ENCODE results near the gene OBI1.

Gene OBI1

DNA sequence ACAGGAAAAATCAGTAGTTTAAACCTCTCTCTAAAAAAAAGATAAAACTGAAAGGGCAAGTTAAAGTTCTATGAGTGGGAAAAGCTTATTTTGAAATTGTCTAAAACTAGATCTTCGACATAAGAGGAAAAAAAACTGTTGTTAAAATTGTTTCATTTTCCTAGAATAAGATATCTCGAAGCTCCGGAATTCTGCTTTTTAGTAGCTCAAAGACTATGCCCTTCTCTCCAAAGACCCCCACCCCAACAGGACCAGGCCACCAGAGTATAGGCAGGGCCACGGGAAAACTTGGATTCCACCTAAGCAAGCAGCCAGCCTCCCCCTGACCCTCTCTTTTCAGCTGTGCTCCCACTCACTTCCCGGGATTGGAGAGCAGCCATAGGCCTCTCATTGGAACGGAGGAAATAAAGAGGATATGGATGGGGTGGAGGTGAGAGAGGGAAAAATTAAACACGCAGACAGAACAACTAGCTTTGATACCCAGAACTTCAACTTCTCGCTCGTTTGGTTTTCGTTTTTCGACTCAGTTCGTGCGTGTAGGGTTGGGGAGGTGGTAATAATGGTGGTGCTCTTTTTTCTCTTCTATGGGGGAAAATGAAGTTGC, 58.6 kb downstream of the OBI1 start:
- TF ChIP-seq, protein P1, sequence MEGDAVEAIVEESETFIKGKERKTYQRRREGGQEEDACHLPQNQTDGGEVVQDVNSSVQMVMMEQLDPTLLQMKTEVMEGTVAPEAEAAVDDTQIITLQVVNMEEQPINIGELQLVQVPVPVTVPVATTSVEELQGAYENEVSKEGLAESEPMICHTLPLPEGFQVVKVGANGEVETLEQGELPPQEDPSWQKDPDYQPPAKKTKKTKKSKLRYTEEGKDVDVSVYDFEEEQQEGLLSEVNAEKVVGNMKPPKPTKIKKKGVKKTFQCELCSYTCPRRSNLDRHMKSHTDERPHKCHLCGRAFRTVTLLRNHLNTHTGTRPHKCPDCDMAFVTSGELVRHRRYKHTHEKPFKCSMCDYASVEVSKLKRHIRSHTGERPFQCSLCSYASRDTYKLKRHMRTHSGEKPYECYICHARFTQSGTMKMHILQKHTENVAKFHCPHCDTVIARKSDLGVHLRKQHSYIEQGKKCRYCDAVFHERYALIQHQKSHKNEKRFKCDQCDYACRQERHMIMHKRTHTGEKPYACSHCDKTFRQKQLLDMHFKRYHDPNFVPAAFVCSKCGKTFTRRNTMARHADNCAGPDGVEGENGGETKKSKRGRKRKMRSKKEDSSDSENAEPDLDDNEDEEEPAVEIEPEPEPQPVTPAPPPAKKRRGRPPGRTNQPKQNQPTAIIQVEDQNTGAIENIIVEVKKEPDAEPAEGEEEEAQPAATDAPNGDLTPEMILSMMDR (IDR thresholded peaks at IDR 0.05), result no peak

DNA sequence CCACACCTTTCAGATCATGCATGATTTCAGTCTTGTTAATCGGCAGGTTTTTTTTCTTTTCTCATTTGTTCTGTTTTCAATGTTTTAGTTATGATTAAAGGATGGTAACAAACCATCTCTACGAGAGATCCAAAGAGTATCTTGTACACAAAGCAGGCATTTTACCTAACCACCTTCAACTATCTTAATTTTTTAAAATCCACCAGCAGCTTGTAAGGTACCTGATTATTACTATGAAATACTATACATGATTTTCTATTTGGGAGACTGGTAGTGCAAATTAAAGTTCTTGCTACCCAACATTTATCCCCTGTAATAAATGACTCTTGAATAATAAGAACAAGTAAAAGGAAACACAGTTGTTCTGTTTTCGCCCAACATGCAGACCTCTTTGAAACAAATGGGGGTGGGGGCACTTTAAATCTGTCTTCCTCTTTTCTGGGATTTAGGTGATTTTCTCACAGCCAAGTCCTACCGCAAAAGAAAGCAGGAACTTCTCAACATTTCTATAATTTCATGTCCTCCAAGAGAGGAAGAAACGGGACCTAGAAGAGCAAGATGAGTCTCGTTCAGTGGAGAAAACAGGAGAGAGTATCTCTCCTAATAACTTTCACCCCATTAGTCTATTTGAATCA, 59.2 kb downstream of the OBI1 start:
- TF ChIP-seq, protein P1 (IDR thresholded peaks at IDR 0.05), result no peak

DNA sequence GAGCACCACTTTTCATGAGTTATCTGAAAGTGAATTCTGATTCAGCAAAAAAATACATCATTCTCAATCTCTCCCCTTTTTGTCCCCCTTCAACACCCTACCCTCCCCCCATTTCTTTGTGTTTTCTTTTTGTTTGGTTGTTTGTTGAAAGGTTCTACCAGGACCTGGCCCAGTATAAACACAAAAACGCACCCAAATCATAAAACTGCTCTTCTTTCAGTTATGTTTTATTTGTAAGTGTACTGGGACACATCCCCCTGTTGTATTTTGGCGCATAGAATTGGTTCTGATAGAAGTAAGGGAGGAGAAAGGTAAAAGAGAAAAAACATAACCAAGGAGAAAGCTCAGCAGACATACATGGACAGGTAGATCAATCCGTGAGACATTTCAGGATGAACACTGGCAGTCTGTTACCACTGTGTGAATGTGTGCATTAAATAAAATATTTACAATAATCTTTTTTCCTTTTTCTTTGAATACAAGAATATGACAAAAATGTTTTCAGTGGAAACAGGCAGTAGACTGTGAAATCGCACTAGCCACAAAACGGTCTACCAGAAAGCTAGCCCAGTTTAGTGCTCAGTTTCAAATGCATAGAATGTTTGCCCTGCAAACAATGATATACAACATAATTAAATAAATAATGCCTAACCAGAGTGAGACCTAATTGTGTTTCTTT, 59.9 kb downstream of the OBI1 start:
- TF ChIP-seq, protein P1 (IDR thresholded peaks at IDR 0.05), result no peak

DNA sequence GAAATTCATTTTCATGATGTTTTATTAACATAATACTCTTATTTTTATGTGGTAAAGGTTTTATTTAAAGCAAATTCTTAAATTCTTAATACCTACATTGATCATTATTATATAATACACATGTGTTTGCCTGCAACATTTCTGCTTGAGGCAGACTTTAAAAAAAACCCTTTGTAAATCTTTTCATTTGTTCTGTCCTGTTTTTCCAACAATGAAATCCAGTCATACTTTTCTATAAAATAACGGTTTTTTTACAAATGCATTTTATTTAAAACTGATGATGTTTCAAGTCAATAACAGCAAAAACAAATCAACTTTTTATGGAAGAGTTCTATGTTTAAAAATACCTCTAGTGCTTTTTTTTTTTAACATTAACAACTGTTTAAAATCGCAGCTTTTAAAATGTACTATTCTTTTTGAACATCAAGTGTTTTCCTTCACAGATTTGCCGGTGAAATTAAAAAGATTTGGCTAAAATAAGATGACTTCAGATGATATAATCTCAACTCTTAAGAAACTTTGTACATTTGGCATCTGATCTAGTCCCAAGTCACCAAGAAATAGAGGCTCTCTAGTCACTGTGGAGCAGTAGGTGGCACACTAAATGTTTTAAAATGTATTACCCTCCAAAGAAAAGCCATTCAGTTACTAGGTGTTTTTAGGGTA, 60.7 kb downstream of the OBI1 start:
- TF ChIP-seq, protein P1 (IDR thresholded peaks at IDR 0.05), result no peak

DNA sequence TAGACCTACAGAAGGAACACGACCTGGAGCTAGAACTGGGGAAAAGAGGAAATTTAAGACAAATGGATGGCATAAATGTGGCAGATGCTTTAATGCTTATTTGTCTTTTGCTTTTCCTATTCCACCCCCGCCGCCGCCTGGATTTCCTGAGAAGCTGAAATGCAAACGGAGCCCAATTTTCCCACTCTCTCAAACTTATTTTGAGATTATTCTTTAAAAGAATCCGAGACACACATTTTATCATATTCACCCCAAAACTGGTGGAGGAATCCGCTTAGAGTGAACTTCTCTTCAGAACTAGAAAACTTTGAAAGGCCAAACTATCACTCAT, 61.4 kb downstream of the OBI1 start:
- TF ChIP-seq, protein P1 (IDR thresholded peaks at IDR 0.05), result no peak

DNA sequence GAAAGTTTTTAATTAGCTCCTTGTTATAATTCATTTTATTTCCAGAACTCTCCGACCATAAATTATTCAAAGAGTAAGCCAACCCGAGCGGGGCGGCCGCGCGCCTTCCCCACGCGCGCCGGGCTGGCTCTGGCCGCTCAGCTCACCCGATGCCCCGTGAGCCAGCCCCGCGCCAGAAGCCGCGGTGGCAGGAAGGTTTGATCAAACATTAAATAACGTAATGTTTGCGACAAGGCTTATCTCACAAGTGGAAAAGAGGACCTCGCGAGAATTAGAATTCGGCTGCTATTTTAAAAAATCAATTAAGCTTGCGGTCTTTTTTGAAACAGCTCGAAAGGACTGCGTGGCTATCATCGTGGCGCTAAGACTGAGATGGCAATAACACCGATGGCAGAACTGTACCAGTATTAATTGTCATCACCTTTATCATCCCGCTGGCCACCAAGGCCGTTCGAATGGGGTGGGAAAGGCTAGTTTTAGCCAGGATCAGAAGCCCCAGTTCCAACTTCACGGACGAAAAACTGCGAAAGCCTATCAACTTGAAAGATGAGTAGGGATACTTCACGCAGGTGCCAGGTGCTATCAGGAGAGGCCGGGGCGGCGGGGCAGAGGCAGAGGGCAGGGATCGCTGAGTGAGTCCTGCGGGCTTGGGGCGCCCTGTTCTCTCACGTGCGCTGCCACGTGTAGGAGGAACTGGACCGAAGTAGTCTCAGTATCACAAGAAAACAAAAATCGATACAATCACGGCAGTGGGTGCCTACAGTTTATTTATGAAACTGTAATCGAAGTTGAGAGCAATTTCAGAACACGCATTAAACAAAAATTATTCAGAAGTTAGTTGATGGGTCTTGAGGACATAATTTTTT, 62.0 kb downstream of the OBI1 start:
- TF ChIP-seq, protein P1 (IDR thresholded peaks at IDR 0.05), result no peak

DNA sequence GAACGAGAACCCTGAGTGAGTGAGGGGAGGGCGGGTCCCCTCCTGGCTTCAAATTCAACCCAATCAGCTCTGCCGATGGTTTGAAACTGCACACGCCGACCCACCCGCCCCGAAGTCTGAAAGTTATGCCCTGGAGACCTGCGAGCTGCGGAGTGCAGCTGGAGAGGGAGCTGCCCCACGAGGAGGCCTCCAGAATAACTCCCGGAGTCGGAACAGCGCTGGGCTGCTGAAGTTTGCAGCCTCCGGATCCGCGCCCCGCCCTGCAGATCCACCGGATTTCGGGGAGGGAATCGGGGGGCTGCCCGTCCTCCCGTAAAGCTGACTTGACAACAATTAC, 62.6 kb downstream of the OBI1 start:
- TF ChIP-seq, protein P1 (IDR thresholded peaks at IDR 0.05), result no peak

Data from LNCAP (cell line).